DMS114 treated with DMSO at 0.1 percent for 48 hours (cell line): ENCODE data around the gene YWHAQ.
"Not testable (repeated sequence)": the region's sequence is repeated elsewhere in the genome, so short reads cannot be mapped to it uniquely, and the experiment has no call there.

Source experiments
- DNase-seq: peaks from one replicate; lab custom pipeline; 2025; ENCODE audit not compliant: unreplicated experiment; lab: John Stamatoyannopoulos, UW

The YWHAQ gene

DNA sequence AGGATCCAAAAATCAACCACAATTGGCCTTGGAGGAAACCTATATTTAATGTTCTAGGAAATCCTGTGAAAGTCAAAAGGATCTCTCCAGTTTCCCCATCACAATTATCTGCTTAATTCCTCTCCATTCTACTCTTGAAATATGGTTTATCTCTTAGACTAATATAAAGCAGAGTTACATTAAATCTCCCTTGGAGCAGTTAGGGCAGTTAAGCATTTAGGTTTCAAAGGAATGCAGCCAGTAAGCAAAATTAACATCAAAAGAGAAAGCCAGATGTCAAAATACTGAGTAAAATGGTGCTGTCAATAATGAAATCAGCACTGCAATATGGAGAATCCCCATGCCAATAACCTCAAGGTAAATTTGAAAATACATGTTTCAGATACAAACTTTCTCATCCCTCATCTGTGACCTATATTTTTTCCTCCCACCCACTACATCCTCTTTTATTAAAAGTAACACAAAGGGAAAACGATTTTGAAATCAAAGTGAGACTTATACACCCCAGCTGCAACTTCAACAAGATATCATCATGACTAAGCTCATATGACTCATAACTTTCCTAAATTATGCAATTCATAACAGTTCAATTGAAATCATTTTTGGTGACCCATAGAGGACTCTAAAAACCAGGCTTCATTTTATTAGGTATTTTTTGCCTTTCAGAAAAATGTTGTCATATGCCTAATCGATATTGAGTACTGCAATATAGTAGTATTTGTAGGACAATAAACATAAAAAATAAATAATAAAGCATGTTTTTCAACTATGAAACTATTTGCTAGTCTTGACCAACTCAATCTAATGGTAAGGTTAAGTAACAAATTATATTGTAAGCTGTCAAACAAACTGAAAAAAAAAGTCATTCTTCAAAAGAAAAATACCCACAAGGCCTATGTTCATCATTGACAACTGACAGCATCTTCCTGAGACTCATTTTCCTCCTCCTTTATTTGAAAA lies 78.3 kb downstream of the YWHAQ start:
- no peak for DNase-seq

- DNase-seq, result not testable (repeated sequence)
Observed at GRCh38 chr2:9550859-9551391, 79.9 kb downstream of the YWHAQ start.

- DNase-seq, result no peak
Observed at GRCh38 chr2:9549420-9549819, 81.4 kb downstream of the YWHAQ start.

GRCh38 chr2:9548506-9548905 lies 82.3 kb downstream of the YWHAQ start:
- no peak for DNase-seq

DNA sequence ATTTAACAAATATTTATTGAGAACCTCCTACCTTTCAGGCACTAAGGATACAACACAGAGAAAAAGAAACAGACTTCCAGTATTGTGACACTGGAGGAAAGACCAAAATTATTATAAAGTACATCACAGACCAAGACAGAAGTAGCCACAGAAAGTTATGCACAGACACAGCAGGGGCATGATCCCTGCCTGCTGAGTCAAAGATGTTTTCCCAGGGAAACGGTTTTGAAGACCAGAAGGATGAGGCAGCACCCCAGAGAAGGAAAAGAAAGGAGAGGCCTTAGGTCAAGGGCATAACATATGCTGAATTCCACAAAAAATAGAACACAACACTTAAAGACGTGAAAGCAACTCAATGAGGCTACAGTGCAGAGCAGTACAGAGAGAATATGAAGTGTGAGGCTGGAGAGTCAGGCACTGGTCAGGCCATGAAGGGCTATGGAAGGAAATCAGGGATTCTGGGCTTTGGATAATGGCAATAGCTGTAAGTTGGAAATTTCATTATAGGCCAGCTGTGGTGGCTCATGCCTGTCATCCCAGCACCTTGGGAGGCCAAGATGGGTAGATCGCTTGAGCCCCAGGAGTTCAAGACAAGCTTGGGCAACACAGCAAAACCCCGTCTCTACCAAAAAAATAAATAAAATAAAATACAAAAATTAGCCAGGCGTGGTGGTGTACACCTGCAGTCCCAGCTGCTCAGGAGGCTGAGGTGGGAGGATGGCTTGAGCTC lies 83.4 kb downstream of the YWHAQ start:
- no peak for DNase-seq

GRCh38 chr2:9545502-9545901 lies 85.3 kb downstream of the YWHAQ start:
- DNase-seq, result no peak

DNA sequence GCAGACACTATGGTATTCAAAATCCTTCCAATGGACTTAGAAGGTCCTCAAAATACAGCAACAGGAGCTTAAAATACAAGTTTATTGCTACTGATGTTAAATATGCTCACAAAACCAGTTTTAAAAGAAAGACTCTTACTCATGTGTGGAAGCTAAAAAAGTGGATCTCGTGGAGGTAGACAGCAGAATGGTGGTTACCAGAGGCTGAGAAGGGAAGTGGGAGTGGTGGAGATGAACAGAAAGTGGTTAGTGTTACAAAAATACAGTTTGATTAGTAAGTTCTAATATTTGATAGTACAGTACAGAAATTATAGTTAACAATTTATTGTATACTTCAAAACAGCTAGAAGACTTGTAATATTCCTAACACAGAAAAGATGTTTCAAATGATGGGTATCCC lies 87.2 kb downstream of the YWHAQ start:
- no peak for DNase-seq

DNA sequence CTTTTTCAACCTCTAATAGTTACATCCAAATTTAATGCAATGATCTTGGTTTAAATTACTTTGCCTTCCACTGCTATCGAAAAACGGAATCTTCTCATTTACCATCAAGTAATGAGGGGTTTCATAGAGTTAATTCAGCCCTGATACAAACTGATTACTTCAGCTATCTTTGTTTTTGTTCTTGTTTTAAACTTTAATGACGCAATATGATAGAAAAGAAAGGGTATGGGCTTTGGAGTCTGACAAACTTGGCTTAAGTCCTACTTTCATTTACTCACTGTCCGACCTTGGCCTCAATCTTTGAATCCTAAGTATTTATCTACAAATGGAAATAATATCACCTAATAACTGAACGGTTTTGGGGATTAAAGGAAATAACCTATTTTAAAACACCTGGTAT lies 91.3 kb downstream of the YWHAQ start:
- DNase-seq, result no peak

- no peak for DNase-seq
Observed at GRCh38 chr2:9538000-9538507, 92.7 kb downstream of the YWHAQ start.

DNA sequence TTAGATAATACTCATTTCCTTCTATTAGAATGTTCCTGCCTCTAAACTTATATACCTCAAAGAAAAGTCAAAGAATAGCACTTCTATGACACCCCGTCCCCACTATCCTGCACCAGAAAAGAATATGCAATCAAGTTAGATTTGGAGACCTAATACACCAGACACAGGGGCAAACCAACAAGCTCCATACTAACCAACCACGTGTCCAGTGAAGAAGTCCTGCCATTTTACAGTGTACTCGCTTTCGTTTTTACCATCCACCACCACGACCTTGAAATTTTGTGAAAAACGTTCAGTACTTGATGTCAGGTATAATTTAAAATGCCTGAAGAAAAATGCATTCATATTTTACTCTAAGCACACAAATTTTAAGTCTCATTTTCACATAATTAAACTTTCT lies 94.3 kb downstream of the YWHAQ start:
- DNase-seq, result no peak

GRCh38 chr2:9535177-9535576 lies 95.6 kb downstream of the YWHAQ start:
- no peak for DNase-seq
